GM18502 (cell line): ENCODE results near the gene CERS6.

ENCODE experiments used
- ATAC-seq: cut with Tn5 transposase; IDR thresholded peaks from one replicate; pipeline ENCODE4 v1.9.1; 2021; ENCODE audit warnings: mild to moderate bottlenecking; ENCODE audit not compliant: unreplicated experiment, poor library complexity

Gene CERS6

GRCh38 chr2:168561991-168562390 lies 105.9 kb downstream of the CERS6 start:
- ATAC-seq: no peak

GRCh38 chr2:168562971-168563370 lies 106.9 kb downstream of the CERS6 start:
- ATAC-seq: no peak

- no peak for ATAC-seq
Measured at GRCh38 chr2:168564641-168565040, 108.6 kb downstream of the CERS6 start.

- no peak for ATAC-seq
Measured at GRCh38 chr2:168565112-168565511, 109.0 kb downstream of the CERS6 start.

- no peak for ATAC-seq
Measured at GRCh38 chr2:168565512-168565911, 109.4 kb downstream of the CERS6 start.

GRCh38 chr2:168566974-168567665 lies 111.0 kb downstream of the CERS6 start:
- ATAC-seq: no peak

GRCh38 chr2:168567836-168568235 lies 111.8 kb downstream of the CERS6 start:
- ATAC-seq: no peak

- ATAC-seq: no peak
Measured at GRCh38 chr2:168568476-168569267, 112.6 kb downstream of the CERS6 start.

- ATAC-seq: no peak
Measured at GRCh38 chr2:168571061-168571460, 115.0 kb downstream of the CERS6 start.

GRCh38 chr2:168573128-168573903 lies 117.2 kb downstream of the CERS6 start:
- no peak for ATAC-seq

GRCh38 chr2:168574856-168575630 lies 119.0 kb downstream of the CERS6 start:
- ATAC-seq: no peak

GRCh38 chr2:168577885-168578284 lies 121.8 kb downstream of the CERS6 start:
- ATAC-seq: no peak

- ATAC-seq: peak; percentile 61
Measured at GRCh38 chr2:168583064-168583709, 127.1 kb downstream of the CERS6 start.

- no peak for ATAC-seq
Measured at GRCh38 chr2:168583710-168584521, 127.8 kb downstream of the CERS6 start.

GRCh38 chr2:168584911-168585310 lies 128.8 kb downstream of the CERS6 start:
- peak; percentile 45 for ATAC-seq

GRCh38 chr2:168585700-168586099 lies 129.6 kb downstream of the CERS6 start:
- no peak for ATAC-seq

- no peak for ATAC-seq
Measured at GRCh38 chr2:168587307-168587706, 131.2 kb downstream of the CERS6 start.

- no peak for ATAC-seq
Measured at GRCh38 chr2:168589236-168590211, 133.5 kb downstream of the CERS6 start.
